AG08396 (cell line): Measurements from ENCODE around the gene RRAS2.
"Not testable (repeated sequence)": the region's sequence is repeated elsewhere in the genome, so short reads cannot be mapped to it uniquely, and the experiment has no call there.

Experiments
- DNase-seq: peaks from one replicate; pipeline ENCODE4 v3.0.0; 2012; ENCODE audit warnings: low spot score, mixed read lengths

The RRAS2 gene

GRCh38 chr11:14258221-14258935, 100.6 kb downstream of the RRAS2 start:
- peak; percentile 45 for DNase-seq

- DNase-seq: no peak
Measured at GRCh38 chr11:14255238-14255534, 103.8 kb downstream of the RRAS2 start.

GRCh38 chr11:14254533-14255237, 104.3 kb downstream of the RRAS2 start:
- DNase-seq: no peak

GRCh38 chr11:14253840-14254239, 105.1 kb downstream of the RRAS2 start:
- no peak for DNase-seq

- no peak for DNase-seq
Measured at GRCh38 chr11:14253421-14253820, 105.6 kb downstream of the RRAS2 start.

GRCh38 chr11:14252501-14252900, 106.5 kb downstream of the RRAS2 start:
- not testable (repeated sequence) for DNase-seq

- no peak for DNase-seq
Measured at GRCh38 chr11:14251754-14252153, 107.2 kb downstream of the RRAS2 start.

GRCh38 chr11:14249121-14249963, 109.6 kb downstream of the RRAS2 start:
- peak; percentile 54 for DNase-seq

GRCh38 chr11:14248580-14248981, 110.4 kb downstream of the RRAS2 start:
- no peak for DNase-seq

- no peak for DNase-seq
Measured at GRCh38 chr11:14245444-14245843, 113.5 kb downstream of the RRAS2 start.

- DNase-seq: no peak
Measured at GRCh38 chr11:14244926-14245325, 114.1 kb downstream of the RRAS2 start.

- DNase-seq: no peak
Measured at GRCh38 chr11:14242733-14243132, 116.2 kb downstream of the RRAS2 start.

- no peak for DNase-seq
Measured at GRCh38 chr11:14242187-14242586, 116.8 kb downstream of the RRAS2 start.

- DNase-seq: no peak
Measured at GRCh38 chr11:14240951-14241350, 118.0 kb downstream of the RRAS2 start.

GRCh38 chr11:14240221-14240620, 118.8 kb downstream of the RRAS2 start:
- DNase-seq: no peak

GRCh38 chr11:14237444-14237961, 121.5 kb downstream of the RRAS2 start:
- no peak for DNase-seq

- no peak for DNase-seq
Measured at GRCh38 chr11:14235701-14236100, 123.3 kb downstream of the RRAS2 start.

- DNase-seq: no peak
Measured at GRCh38 chr11:14234446-14234845, 124.5 kb downstream of the RRAS2 start.

GRCh38 chr11:14232652-14233051, 126.3 kb downstream of the RRAS2 start:
- no peak for DNase-seq

GRCh38 chr11:14230407-14230806, 128.6 kb downstream of the RRAS2 start:
- DNase-seq: no peak

GRCh38 chr11:14229472-14229871, 129.5 kb downstream of the RRAS2 start:
- no peak for DNase-seq

GRCh38 chr11:14228356-14228755, 130.6 kb downstream of the RRAS2 start:
- no peak for DNase-seq
